Measurements from ENCODE around the gene STK16.

Gene STK16

DNA sequence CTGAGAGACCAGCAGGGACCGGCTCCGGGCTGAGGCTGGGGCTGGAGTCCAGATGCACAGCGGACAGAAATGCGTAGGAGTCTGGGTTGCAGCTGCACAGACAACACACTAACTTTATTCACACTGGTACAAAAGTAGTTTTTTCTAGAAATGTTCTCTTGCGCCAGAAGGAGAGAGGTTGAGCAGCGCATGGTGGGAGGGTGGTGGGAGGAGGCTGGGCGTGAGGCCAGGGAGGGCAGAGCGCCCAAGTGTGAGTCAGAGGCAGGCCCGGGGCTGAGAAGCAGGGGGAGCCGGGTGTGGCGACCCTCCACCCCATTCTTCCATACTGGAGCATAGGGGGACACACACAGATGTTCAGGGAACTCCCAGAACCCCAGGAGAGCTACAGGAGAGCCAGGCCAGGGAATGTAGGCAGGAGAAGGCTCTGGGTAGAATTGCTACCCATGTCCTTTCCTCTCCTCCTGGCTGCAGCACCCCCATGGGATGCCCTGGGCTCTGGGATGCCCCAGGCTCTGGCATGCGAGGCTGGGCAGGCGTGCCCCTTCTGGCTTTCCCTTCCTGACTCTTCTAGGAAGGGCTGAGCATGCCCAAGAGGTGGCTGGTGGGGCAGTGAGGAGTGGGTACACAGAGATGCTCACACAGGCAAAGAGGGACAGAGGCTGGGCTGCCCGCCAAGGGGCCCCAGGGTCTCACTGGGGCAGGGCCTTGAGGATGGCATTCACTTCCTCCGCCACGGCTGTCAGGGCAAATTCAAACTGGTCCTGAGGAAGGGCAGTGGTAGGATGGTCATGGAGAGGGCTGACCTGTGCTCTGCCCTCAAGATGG lies 44.5 kb downstream of the STK16 start:
- DNase-seq: no peak

DNA sequence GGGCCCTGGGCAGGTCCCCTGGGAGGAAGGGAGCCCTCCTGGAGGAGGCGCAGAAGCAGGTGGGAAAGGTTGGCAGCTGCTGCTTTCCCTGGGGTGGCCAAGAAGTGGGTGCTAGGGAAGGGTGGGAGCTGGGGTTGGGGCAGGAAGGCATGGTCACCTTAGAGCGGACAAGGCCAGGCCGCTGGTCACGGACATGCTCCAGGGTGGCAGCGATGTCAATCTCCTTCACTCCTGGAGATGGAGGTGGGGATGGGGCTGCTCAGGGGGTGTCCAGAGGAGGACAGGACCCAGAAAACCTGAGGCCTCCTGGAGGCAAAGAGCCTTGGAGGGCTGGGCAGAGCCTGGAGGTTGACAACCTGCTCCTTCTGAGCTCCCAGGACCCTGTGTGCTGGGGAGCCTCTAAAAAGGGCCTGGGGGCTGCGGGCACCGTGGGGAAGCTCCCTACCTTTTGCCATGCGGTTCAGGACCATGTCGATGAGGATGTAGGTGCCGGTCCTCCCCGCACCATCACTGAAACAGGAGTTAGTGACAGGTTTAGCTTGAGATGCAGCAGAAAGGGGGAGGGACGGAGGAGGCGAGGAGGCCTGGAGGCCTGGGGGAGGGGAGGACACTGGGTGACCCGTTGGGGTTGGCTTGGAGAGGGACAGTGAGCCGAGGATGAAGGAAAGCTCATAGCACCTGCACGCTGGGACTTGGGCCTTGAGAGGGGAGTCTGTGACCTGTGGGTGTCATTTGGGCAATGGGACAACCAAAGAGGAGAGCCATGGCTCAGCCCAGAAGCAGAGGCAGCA lies 45.3 kb downstream of the STK16 start:
- DNase-seq: no peak

DNA sequence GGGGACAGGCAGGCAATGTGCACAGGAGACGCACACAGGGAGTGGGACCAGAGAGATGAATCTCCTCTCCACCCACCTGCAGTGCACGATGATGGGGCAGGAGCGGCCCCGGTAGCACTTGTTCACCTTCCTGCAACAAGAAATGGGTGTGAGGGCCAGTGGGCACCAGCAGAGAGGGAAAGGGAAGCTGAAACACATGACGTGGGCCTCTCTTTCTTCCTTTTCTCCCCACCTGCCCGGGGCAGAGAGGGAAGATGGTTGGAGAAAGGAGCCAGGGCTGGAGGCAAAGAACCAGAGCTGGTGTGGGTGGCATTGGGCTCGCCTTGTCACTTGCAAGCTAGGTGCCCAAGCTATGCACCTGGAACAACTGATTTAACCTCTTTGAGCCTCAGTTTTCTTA lies 46.1 kb downstream of the STK16 start:
- DNase-seq: no peak

GRCh38 chr2:219291910-219292490 lies 46.7 kb downstream of the STK16 start:
- no peak for DNase-seq

DNA sequence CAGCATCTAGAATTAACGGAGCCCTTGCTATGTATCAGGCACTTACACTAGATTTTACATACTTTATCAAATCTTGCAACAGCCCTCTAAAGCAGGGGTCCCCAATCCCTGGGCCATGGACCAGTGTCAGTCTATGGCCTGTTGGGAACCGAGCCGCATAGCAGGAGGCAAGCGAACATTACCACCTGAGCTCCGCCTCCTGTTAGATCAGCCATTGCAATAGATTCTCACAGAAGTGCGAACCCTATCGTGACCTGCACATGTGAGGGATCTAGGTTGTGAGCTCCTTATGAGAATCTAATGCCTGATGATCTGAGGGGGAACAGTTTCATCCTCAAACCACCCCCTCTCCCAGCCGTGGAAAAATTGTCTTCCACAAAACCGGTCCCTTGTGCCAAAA lies 47.3 kb downstream of the STK16 start:
- no peak for DNase-seq

DNA sequence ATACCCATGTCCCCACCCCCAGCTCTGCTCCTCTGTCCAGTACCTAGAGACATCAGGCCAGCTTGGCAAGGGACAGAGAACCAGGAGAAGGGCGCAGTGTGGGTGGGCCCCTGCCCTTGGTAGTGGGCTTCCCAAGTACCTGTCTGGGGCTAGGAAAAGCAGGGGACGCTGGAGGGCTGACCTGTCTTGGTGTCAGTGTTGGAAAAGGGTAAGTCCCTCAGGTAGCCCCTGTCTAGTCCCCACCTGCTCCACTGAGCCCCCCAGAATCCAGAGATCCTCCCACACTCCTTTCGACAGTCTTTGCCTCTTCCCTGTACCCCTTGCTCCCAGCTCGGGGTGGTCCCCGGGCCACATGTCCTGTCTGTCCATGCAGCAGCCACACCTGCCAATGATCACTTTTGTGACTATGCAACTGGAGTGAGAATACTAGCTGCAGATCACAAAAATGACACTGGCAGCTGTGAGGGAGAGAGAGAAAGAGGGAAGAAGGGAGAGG lies 48.5 kb downstream of the STK16 start:
- DNase-seq: no peak

DNA sequence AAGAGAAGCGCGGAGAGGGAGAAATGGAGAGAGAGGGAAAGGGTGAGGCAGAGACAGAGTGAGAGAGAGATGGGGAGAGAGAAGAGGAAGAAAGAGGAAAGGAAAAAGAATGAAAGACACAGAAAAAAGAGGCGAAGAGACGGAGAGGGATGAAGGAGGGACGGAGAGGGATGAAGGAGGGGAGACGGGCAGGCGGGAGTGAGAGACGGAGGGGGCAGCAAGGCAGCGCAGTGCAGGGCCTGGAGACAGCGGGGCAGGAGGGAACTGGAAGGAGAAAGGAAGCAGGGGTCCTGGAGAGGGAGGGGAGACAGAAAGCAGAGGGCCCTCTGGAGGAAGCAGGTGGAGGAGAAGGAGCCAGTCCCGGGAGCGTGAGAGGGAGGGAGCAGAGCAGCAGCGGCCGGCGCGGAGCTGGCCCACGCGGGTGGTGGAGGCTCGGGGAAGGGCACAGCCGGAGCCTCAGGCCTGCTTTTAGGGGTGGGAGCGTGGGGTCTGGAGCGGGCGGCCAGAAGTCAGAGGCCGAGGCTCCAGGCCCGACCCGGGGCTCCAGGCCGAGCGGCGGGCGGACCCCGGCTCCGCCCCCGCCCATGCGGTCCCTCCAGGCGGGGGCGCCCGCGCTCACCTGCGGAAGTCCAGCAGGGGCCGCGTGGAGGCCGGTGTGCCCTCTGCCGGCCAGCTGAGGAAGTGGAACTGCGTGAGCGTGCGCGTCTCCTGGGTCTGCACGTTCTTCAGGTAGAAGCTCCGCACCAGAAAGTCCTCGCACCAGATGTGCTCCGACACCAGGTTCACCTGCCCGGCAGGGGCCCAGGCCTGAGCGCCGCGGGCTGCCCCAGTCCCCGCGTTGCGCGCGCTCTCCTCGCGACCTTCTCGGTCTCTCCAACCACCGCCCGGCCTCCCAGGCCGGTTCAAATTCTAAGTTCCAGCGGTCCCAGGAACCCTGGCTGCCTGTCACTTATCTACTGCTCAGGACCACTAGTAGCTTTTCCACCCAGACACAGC lies 49.4 kb downstream of the STK16 start:
- DNase-seq: peak; percentile 35

- no peak for DNase-seq
Measured at GRCh38 chr2:219296142-219296541, 50.9 kb downstream of the STK16 start.

GRCh38 chr2:219296631-219297391 lies 51.5 kb downstream of the STK16 start:
- DNase-seq: no peak

GRCh38 chr2:219297766-219298456 lies 52.6 kb downstream of the STK16 start:
- DNase-seq: no peak

GRCh38 chr2:219298759-219299371 lies 53.6 kb downstream of the STK16 start:
- DNase-seq: peak; percentile 45

GRCh38 chr2:219299372-219299760 lies 54.1 kb downstream of the STK16 start:
- no peak for DNase-seq

Measured in NCI-H2029 treated with DMSO at 0.1 percent for 48 hours (cell line).